CD4-positive, alpha-beta T cell (primary cell): ENCODE data around the gene CCDC33. TPM values are rescaled to one million over a fixed set of nuclear protein-coding genes. Genes with fewer than 3 reads are reported as not detected.

Experiments
- ATAC-seq: fragments of 200-7000 bp; cut with Tn5 transposase; one replicate; pipeline ENCODE4 v1.10.0; 2022; ENCODE audit warnings: mild to moderate bottlenecking; ENCODE audit not compliant: poor library complexity
- CTCF ChIA-PET: fragments of 350-600 bp; sonication (Branson Sonifier 250); formaldehyde crosslinking; loops from one replicate; lab custom pipeline; 2021; ENCODE audit warnings: antibody characterized with exemption, inconsistent platforms; lab: Charles Lee
- POLR2A ChIA-PET: fragments of 350-600 bp; sonication (Branson Sonifier 250); formaldehyde crosslinking; loops from one replicate; lab custom pipeline; 2021; ENCODE audit warnings: antibody characterized with exemption, inconsistent platforms; lab: Charles Lee
- DNase-seq, 14 experiments: peaks; one replicate each; pipeline ENCODE4 v3.0.0-alpha.2; 2013 to 2020; ENCODE audit warnings: mixed read lengths in 2 of 14
- H3K27ac ChIP-seq, 2 donors: one replicate each; pipeline versions ENCODE4 v1.5.1 to v1.7.0; 2013; ENCODE audit warnings: low read length in 2 of 2, low read depth in 1 of 2, mild to moderate bottlenecking in 1 of 2
- H3K27me3 ChIP-seq, 2 experiments: 1 replicate in 1 of 2; 2 replicates in 1 of 2; pipeline versions ENCODE4 v1.6.1 to v1.7.0; 2013; ENCODE audit warnings: low read length in 2 of 2, control low read depth in 1 of 2, mild to moderate bottlenecking in 1 of 2, moderate library complexity in 1 of 2; ENCODE audit not compliant: insufficient read depth in 2 of 2, control insufficient read depth in 1 of 2
- H3K36me3 ChIP-seq: one replicate; pipeline ENCODE4 v1.6.1; 2013; ENCODE audit warnings: low read length, control low read depth; ENCODE audit not compliant: insufficient read depth
- H3K4me1 ChIP-seq: one replicate; pipeline ENCODE4 v1.6.1; 2013; ENCODE audit warnings: low read length, control low read depth; ENCODE audit not compliant: insufficient read depth
- H3K4me3 ChIP-seq: one replicate; pipeline ENCODE4 v1.5.1; 2013; ENCODE audit warnings: mild to moderate bottlenecking, low read length, moderate library complexity
- H3K9me3 ChIP-seq, 2 experiments: 1 replicate in 1 of 2; 2 replicates in 1 of 2; pipeline versions ENCODE4 v1.6.1 to v1.7.0; 2013; ENCODE audit warnings: low read length in 2 of 2, mild to moderate bottlenecking in 2 of 2, control low read depth in 1 of 2, moderate library complexity in 1 of 2; ENCODE audit not compliant: control insufficient read depth in 1 of 2, insufficient read depth in 1 of 2
- H3K27ac Mint-ChIP-seq: one replicate; pipeline ENCODE4 v1.8.0; 2020; ENCODE audit warnings: mixed read lengths
- H3K27me3 Mint-ChIP-seq: one replicate; pipeline ENCODE4 v1.8.0; 2021; ENCODE audit warnings: mixed read lengths
- H3K36me3 Mint-ChIP-seq: one replicate; pipeline ENCODE4 v1.8.0; 2021; ENCODE audit warnings: low read depth, mixed read lengths
- H3K4me1 Mint-ChIP-seq: one replicate; pipeline ENCODE4 v1.8.0; 2021; ENCODE audit warnings: low read depth, mixed read lengths
- H3K4me3 Mint-ChIP-seq: one replicate; pipeline ENCODE4 v1.8.0; 2020; ENCODE audit warnings: mild to moderate bottlenecking, mixed read lengths
- H3K9me3 Mint-ChIP-seq: one replicate; pipeline ENCODE4 v1.8.0; 2020; ENCODE audit warnings: mixed read lengths
- intact Hi-C, 2 experiments: fragments of 100-400 bp; cut with DNase I in 1 of 2; cut with micrococcal nuclease in 1 of 2; formaldehyde crosslinking; loops; one replicate each; pipeline versions ENCODE4 v1.15.1 to v1.9.0; 2023 to 2025; cut with DNase I, micrococcal nuclease
- total RNA-seq, 174 experiments: library from RNA in 2 of 174; stranded (reverse) in 2 of 174; gene quantifications; one replicate each; pipeline ENCODE4 v1.2.3 and lab custom pipeline; 2021 to 2026
- TF ChIP-seq, protein P1 (sequence below): fragments of 200-600 bp; IDR thresholded peaks from one replicate; pipeline ENCODE4 v1.8.0; 2022; ENCODE audit warnings: antibody characterized with exemption, mild to moderate bottlenecking

The CCDC33 gene
- total RNA-seq, 2 experiments from 2014 or later, result not detected

DNA sequence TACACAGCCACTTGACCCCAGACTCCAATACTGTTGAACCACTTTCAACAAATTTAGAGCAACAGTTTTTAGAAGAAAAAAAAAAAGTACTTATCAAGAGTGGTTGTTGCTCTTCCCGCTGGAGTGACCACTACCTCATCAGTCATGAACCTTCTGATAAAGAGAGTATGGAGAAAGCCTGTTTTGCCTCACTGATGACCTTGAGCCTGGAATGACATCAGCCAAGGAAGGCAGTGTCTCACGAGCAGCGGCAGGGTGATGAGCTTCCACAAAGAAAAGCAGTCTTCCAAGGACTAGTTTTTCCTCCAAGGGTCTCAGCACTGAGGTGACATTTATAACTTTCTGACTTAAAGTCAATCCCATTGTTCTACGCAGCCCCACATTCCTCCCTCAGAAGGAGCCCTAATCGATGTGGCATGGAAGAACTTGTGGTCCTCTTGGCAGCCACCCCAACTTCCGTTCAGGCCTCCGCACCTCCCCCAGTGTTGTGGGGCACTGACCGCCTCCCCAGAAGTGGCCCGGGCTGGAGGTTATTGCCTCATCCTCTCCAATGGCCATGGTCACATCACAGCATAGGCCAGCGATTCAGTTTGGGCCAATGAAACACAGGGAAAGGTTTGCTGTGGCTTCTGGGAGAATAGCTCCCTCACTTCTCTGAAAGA, 133.1 kb downstream of the CCDC33 start:
- intact Hi-C loops, result no loop called here
- H3K36me3 Mint-ChIP-seq, result no peaks in the 10 kb centered on the region
- CTCF ChIA-PET, result no interaction called here

DNA sequence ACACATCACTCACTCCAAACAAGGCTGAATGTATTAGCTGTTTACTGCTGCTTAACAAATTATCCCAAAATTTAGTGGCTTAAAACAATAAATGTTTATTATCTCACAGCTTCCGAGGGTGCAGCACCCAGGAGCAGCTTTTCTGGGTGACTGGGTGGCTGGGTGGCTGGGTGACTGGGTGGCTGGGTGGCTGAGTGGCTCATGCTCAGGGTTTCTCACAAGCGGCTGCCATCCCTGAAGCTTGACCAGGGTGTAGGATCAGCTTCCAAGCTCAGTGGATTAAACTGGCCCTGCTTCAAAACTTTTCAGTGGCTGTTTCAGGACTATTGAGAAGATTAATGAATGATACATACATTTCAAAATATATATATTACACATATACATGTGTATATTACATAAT, 133.6 kb downstream of the CCDC33 start:
- DNase-seq, result peak in 1 of 14 experiments; percentile 4
- Mint-ChIP-seq H3K4me3 (no peak overlapping the region), H3K36me3 (no peaks in the 10 kb centered on the region), H3K27me3 (peaks cover 42% of the 10 kb centered on the region), H3K4me1 (peaks cover 5% of the 10 kb centered on the region), H3K27ac (no peak overlapping the region), H3K9me3 (no peaks in the 10 kb centered on the region)
- no peaks in the 10 kb centered on the region for H3K36me3 ChIP-seq
- no peak for ATAC-seq
- H3K27me3 ChIP-seq, result peaks cover 28 to 29% of the 10 kb centered on the region in 2 experiments
- POLR2A ChIA-PET, result no interaction called here
- H3K4me1 ChIP-seq, result peaks cover 28% of the 10 kb centered on the region
- no peak overlapping the region for H3K4me3 ChIP-seq
- CTCF ChIA-PET, result no interaction called here
- H3K27ac ChIP-seq, result no peak overlapping the region
- peaks cover 0 to 8% of the 10 kb centered on the region in 2 experiments for H3K9me3 ChIP-seq
- intact Hi-C loops, result loop anchor here (5.0 to 10.0 kb wide), 5 partner anchors 173 to 833 kb away; partner anchors contain the start of genes ARID3B (in 1 of the 2), C15orf39 (in 1 of the 2) and RPP25 (in 1 of the 2)
- TF ChIP-seq, protein P1, sequence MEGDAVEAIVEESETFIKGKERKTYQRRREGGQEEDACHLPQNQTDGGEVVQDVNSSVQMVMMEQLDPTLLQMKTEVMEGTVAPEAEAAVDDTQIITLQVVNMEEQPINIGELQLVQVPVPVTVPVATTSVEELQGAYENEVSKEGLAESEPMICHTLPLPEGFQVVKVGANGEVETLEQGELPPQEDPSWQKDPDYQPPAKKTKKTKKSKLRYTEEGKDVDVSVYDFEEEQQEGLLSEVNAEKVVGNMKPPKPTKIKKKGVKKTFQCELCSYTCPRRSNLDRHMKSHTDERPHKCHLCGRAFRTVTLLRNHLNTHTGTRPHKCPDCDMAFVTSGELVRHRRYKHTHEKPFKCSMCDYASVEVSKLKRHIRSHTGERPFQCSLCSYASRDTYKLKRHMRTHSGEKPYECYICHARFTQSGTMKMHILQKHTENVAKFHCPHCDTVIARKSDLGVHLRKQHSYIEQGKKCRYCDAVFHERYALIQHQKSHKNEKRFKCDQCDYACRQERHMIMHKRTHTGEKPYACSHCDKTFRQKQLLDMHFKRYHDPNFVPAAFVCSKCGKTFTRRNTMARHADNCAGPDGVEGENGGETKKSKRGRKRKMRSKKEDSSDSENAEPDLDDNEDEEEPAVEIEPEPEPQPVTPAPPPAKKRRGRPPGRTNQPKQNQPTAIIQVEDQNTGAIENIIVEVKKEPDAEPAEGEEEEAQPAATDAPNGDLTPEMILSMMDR, result no peak

More for the DNA sequence above, 133.1 kb downstream of the CCDC33 start:
- H3K9me3 ChIP-seq, result peaks cover 0 to 8% of the 10 kb centered on the region in 2 experiments
- H3K36me3 ChIP-seq, result no peaks in the 10 kb centered on the region
- Mint-ChIP-seq H3K27me3 (peaks cover 47% of the 10 kb centered on the region), H3K4me3 (no peak overlapping the region), H3K9me3 (no peaks in the 10 kb centered on the region), H3K27ac (no peak overlapping the region), H3K4me1 (no peaks in the 10 kb centered on the region)
- peaks cover 22% of the 10 kb centered on the region for H3K4me1 ChIP-seq
- ATAC-seq (no peak), DNase-seq (peak in 1 of 14 experiments; percentile 4)
- no peak overlapping the region for H3K27ac ChIP-seq
- no peak overlapping the region for H3K4me3 ChIP-seq
- TF ChIP-seq, protein P1, result no peak
- peaks cover 29 to 33% of the 10 kb centered on the region in 2 experiments for H3K27me3 ChIP-seq
- POLR2A ChIA-PET, result no interaction called here

DNA sequence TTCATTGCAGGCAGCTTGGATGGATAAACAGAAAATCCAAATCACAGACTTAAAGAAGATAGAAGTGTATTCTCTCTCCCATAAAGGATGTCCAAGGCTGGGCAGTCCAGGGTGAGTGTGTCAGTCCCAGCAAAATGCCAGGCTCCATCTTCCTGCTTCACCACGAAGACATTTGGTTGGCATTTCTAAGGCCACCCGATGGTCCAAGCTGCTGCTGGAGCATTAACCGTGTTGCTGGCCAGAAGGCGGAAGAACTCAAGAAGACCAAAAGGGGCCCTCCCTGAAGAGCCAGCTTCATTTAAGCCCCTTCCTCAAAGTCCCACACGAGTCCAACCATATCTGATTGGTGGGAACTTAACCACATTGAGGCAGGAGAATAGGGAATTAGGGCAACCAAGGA, 134.3 kb downstream of the CCDC33 start:
- no peak overlapping the region for H3K27ac Mint-ChIP-seq
- Histone ChIP-seq H3K27me3 (peaks cover 21 to 24% of the 10 kb centered on the region in 2 experiments), H3K9me3 (peaks cover 0 to 8% of the 10 kb centered on the region in 2 experiments), H3K4me1 (peaks cover 33% of the 10 kb centered on the region), H3K27ac (no peak overlapping the region), H3K4me3 (no peak overlapping the region), H3K36me3 (no peaks in the 10 kb centered on the region)
- H3K4me1 Mint-ChIP-seq, result peaks cover 12% of the 10 kb centered on the region
- intact Hi-C loops, result loop anchor here (5.0 to 10.0 kb wide), 5 partner anchors 172 to 832 kb away; partner anchors contain the start of genes ARID3B (in 1 of the 2), C15orf39 (in 1 of the 2) and RPP25 (in 1 of the 2)
- H3K27me3 Mint-ChIP-seq, result peaks cover 36% of the 10 kb centered on the region
- no peaks in the 10 kb centered on the region for H3K9me3 Mint-ChIP-seq
- DNase-seq (peak in 1 of 14 experiments; percentile 11), ATAC-seq (no peak)
- ChIA-PET POLR2A (no interaction called here), CTCF (no interaction called here)
- no peak overlapping the region for H3K4me3 Mint-ChIP-seq
- no peaks in the 10 kb centered on the region for H3K36me3 Mint-ChIP-seq
- TF ChIP-seq, protein P1, result no peak
